Panc1 (cell line): Measurements from ENCODE around the gene CORO2A. TPM values are rescaled to one million over a fixed set of nuclear protein-coding genes. Genes with fewer than 3 reads are reported as not detected.

ENCODE experiments used
- ATAC-seq: fragments of 200-7000 bp; cut with Tn5 transposase; 2 replicates; pipeline ENCODE4 v1.9.1; 2020; ENCODE audit warnings: mild to moderate bottlenecking, moderate library complexity
- BruUV-seq: library from RNA; stranded (reverse); fragments of 400-500 nt; replicated peaks from 2 replicates; lab custom pipeline; 2021; lab: Mats Ljungman, UMichigan
- CTCF ChIA-PET: fragments of 300-600 bp; sonication (Branson Sonifier 250); formaldehyde crosslinking; loops from one replicate; lab custom pipeline; 2022; ENCODE audit warnings: antibody characterized with exemption; lab: Charles Lee
- POLR2A ChIA-PET: fragments of 300-600 bp; sonication (Branson Sonifier 250); formaldehyde crosslinking; loops from one replicate; lab custom pipeline; 2022; ENCODE audit warnings: antibody characterized with exemption; lab: Charles Lee
- DNase-seq: peaks from one replicate; pipeline ENCODE4 v3.0.0-alpha.2; 2010; ENCODE audit warnings: low read depth, low spot score
- H3K27ac ChIP-seq: 2 replicates; pipeline ENCODE4 v1.5.1; 2011; ENCODE audit warnings: mild to moderate bottlenecking, low read length, inconsistent platforms
- H3K27me3 ChIP-seq: fragments of 200-500 bp; sonication (Bioruptor generic); 2 replicates; pipeline ENCODE4 v1.6.0; 2014; ENCODE audit warnings: low read length, inconsistent platforms; ENCODE audit not compliant: control insufficient read depth, insufficient read depth
- H3K36me3 ChIP-seq: fragments of 200-500 bp; sonication (Bioruptor generic); 2 replicates; pipeline ENCODE4 v1.5.1; 2014; ENCODE audit warnings: inconsistent platforms, mild to moderate bottlenecking, low read length, moderate library complexity; ENCODE audit not compliant: control insufficient read depth, insufficient read depth
- H3K4me1 ChIP-seq: 2 replicates; pipeline ENCODE4 v1.5.1; 2011; ENCODE audit warnings: inconsistent platforms, mild to moderate bottlenecking, low read length, moderate library complexity; ENCODE audit not compliant: control insufficient read depth, insufficient read depth
- H3K4me3 ChIP-seq, 2 experiments: 2 replicates each; pipeline ENCODE4 v1.5.1; 2011 to 2012; ENCODE audit warnings: low read depth in 2 of 2, low read length in 2 of 2, mild to moderate bottlenecking in 2 of 2, inconsistent platforms in 1 of 2, moderate library complexity in 1 of 2
- H3K9me3 ChIP-seq: fragments of 200-500 bp; sonication (Bioruptor generic); 2 replicates; pipeline ENCODE4 v1.5.1; 2014; ENCODE audit warnings: low read depth, mild to moderate bottlenecking, inconsistent platforms, low read length, moderate library complexity; ENCODE audit not compliant: control insufficient read depth, insufficient read depth
- CTCF ChIP-seq: fragments of 450-650 bp; IDR thresholded peaks from 2 replicates; pipeline ENCODE4 v1.5.1; 2017; ENCODE audit warnings: mild to moderate bottlenecking
- POLR2AphosphoS5 ChIP-seq: IDR thresholded peaks from 2 replicates; pipeline ENCODE4 v1.6.1; 2012; ENCODE audit warnings: mild to moderate bottlenecking, low read depth, low read length, moderate library complexity
- REST ChIP-seq, 2 experiments: IDR thresholded peaks; 2 replicates each; pipeline ENCODE4 v1.6.1; 2011 to 2012; ENCODE audit warnings: low read depth in 2 of 2, control low read depth in 1 of 2, low read length in 1 of 2, mild to moderate bottlenecking in 1 of 2, moderate library complexity in 1 of 2; ENCODE audit not compliant: insufficient read depth in 1 of 2
- SIN3A ChIP-seq: IDR thresholded peaks from 2 replicates; pipeline ENCODE4 v1.6.1; 2012; ENCODE audit warnings: low read depth, mild to moderate bottlenecking, low read length, moderate library complexity, borderline replicate concordance; ENCODE audit not compliant: insufficient read depth
- TCF7L2 ChIP-seq: IDR thresholded peaks from 2 replicates; pipeline ENCODE4 v1.6.1; 2011; ENCODE audit warnings: mild to moderate bottlenecking, low read depth, low read length, inconsistent platforms
- in situ Hi-C: cut with HindIII; loops from 2 replicates; pipeline ENCODE4 v1.10.0; 2016; ENCODE audit warnings: low sequenced_read_pairs, low pct_unique_long_range_greater_than_20kb
- intact Hi-C: fragments of 100-400 bp; cut with micrococcal nuclease; formaldehyde crosslinking; loops from one replicate; pipeline ENCODE4 v1.10.0; 2022; ENCODE audit not compliant: unreplicated experiment
- total RNA-seq: library from RNA; stranded (reverse); gene quantifications from one replicate; pipeline ENCODE4 v1.2.1, GENCODE V29; 2021; ENCODE audit not compliant: unreplicated experiment

The CORO2A gene
- total RNA-seq, 1 experiment from 2014 or later = 2.0 TPM

GRCh38 chr9:98185021-98185567 lies 7.3 kb downstream of the CORO2A start:
- Histone ChIP-seq H3K4me1 (no peaks in the 10 kb centered on the region), H3K4me3 (no peak overlapping the region), H3K36me3 (no peaks in the 10 kb centered on the region), H3K9me3 (no peaks in the 10 kb centered on the region), H3K27ac (no peak overlapping the region), H3K27me3 (no peaks in the 10 kb centered on the region)
- TF ChIP-seq CTCF (no peak), TCF7L2 (no peak), POLR2AphosphoS5 (no peak), SIN3A (no peak), REST (IDR thresholded peaks at IDR 0.05; ENCODE audit: insufficient read depth in 1 of 2, low read depth in 2 of 2, low read length in 1 of 2) (no peak)
- ATAC-seq (no peak), DNase-seq (no peak)
- ChIA-PET CTCF (no interaction called here), POLR2A (no interaction called here)
- in situ Hi-C loops (no loop called here), intact Hi-C loops (no loop called here)
- BruUV-seq = no TSS peak

GRCh38 chr9:98184326-98184725 lies 8.1 kb downstream of the CORO2A start:
- intact Hi-C loops (no loop called here), in situ Hi-C loops (no loop called here)
- POLR2A ChIA-PET = no interaction called here
- TF ChIP-seq REST (IDR thresholded peaks at IDR 0.05; ENCODE audit: insufficient read depth in 1 of 2, low read depth in 2 of 2, low read length in 1 of 2) (no peak), CTCF (no peak), POLR2AphosphoS5 (no peak), SIN3A (no peak), TCF7L2 (no peak)
- Histone ChIP-seq H3K27me3 (no peaks in the 10 kb centered on the region), H3K4me3 (no peak overlapping the region), H3K27ac (no peak overlapping the region), H3K36me3 (no peaks in the 10 kb centered on the region), H3K4me1 (no peaks in the 10 kb centered on the region), H3K9me3 (no peaks in the 10 kb centered on the region)
- BruUV-seq = no TSS peak
- DNase-seq = no peak
- ATAC-seq = no peak
- CTCF ChIA-PET = no interaction called here
